HK-2 (cell line): ENCODE measurements around the gene DCAF12.

ENCODE experiments used
- DNase-seq: peaks from one replicate; pipeline ENCODE4 v3.0.0-alpha.2; 2018; ENCODE audit not compliant: unreplicated experiment

Gene DCAF12

GRCh38 chr9:34125681-34126206, 754 bp downstream of the DCAF12 start:
- DNase-seq, result peak; percentile 21

- no peak for DNase-seq
These were observed 1.6 kb downstream of the DCAF12 start for GRCh38 chr9:34124926-34125325.

GRCh38 chr9:34124099-34124498, 2.4 kb downstream of the DCAF12 start:
- DNase-seq, result no peak

GRCh38 chr9:34123682-34124081, 2.8 kb downstream of the DCAF12 start:
- no peak for DNase-seq

DNA sequence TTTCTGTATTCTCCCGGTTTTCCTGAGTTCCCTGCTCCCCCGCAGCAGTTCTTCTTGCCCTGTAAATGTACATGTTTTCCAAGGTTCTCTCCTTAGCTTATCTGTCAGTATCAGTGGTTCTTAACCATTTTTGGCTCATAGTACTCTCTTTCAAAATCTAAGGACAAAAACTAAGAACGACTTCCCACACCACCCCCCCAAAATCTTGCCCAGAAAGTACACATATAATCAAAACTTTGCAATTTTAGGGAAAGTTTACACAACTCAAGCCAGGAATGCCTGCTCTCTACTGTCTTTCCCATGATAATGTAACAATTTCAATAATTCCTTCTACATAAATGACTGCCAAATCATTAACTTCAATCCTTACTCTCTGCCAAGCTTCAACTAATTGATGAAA, 4.5 kb downstream of the DCAF12 start:
- no peak for DNase-seq

GRCh38 chr9:34119713-34120112, 6.8 kb downstream of the DCAF12 start:
- no peak for DNase-seq

- no peak for DNase-seq
These were observed 12.1 kb downstream of the DCAF12 start for GRCh38 chr9:34114436-34114835.

GRCh38 chr9:34106110-34106509, 20.4 kb downstream of the DCAF12 start:
- no peak for DNase-seq

DNA sequence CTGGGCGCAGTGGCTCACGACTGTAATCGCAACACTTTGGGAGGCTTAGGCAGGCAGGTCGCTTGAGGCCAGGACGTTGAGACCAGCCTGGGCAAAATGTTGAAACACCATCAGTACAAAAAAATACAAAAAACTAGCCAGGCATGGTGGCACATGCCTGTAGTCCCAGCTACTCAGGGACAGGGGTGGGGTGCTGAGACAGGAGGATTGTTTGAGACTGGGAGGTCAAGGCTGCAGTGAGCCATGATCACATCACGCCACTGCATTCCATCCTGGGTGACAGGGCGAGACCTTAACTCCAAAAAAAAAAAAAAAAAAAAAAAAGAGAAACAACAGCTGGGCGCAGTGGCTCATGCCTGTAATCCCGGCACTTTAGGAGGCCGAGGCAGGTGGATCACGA, 23.7 kb downstream of the DCAF12 start:
- no peak for DNase-seq

- no peak for DNase-seq
These were observed 28.2 kb downstream of the DCAF12 start for GRCh38 chr9:34098307-34098706.

- DNase-seq, result no peak
These were observed 28.6 kb downstream of the DCAF12 start for GRCh38 chr9:34097865-34098264.

GRCh38 chr9:34096751-34097150, 29.7 kb downstream of the DCAF12 start:
- no peak for DNase-seq

- DNase-seq, result no peak
These were observed 32.9 kb downstream of the DCAF12 start for GRCh38 chr9:34093578-34093977.

- DNase-seq, result no peak
These were observed 37.2 kb downstream of the DCAF12 start for GRCh38 chr9:34089311-34089710.

DNA sequence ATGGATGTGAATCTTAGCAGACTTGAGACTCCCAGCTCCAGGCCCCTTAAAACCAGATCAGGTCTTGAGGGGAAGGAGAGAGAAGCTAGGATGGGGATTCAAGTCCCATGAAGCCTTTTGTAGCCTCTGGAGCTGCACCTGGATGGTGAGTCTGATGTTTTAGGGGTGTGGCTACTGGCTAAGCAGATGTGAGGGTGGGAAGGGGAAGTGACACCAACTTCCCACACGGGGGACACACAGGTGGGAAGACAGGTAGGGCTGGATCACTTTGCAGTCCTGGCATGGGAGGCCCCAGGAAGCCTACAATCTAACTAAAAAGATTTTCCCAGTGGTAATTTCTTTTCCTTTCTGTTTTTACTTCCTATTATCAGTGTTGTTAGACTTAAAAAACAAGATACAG, 39.1 kb downstream of the DCAF12 start:
- no peak for DNase-seq

GRCh38 chr9:34086864-34087263, 39.6 kb downstream of the DCAF12 start:
- no peak for DNase-seq

GRCh38 chr9:34085581-34086500, 40.7 kb downstream of the DCAF12 start:
- DNase-seq, result no peak

GRCh38 chr9:34084562-34084961, 41.9 kb downstream of the DCAF12 start:
- no peak for DNase-seq

GRCh38 chr9:34079181-34079580, 47.3 kb downstream of the DCAF12 start:
- DNase-seq, result no peak

DNA sequence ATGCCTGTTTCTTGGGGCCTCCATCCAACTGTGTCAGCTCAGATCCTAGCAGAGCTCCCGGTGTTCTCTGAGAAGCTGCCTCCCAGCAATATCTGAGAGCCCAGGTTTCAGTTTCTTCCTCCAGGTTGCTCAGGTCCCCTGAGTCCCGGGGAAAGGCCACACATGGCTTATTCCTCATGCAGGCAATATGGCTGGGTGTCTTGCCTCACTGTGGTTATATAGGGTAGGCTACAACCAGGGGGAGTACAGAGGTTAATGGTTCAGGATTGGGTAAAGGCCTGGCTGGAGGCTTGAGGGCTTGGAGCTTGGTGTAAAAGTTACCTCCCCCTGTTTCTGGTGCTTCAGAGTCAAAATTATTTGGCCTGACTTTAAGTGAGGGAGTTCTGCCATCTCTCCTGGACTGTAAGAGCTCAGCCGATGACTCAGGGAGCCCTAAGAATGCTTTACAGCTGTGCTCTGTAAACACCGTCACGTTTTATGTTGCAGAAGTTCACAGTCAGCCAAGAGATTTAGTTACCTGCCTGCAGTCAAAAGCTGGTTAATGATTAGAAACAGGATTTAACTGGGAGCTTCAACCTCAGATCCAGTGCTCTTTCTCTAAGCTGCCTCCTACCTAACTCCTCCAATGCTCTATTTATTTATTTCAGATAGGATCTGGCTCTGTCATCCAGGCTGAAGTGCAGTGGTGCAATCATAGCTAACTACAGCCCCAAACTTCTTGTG, 53.5 kb downstream of the DCAF12 start:
- peak; percentile 30 for DNase-seq

GRCh38 chr9:34072410-34072809, 54.1 kb downstream of the DCAF12 start:
- DNase-seq, result no peak

DNA sequence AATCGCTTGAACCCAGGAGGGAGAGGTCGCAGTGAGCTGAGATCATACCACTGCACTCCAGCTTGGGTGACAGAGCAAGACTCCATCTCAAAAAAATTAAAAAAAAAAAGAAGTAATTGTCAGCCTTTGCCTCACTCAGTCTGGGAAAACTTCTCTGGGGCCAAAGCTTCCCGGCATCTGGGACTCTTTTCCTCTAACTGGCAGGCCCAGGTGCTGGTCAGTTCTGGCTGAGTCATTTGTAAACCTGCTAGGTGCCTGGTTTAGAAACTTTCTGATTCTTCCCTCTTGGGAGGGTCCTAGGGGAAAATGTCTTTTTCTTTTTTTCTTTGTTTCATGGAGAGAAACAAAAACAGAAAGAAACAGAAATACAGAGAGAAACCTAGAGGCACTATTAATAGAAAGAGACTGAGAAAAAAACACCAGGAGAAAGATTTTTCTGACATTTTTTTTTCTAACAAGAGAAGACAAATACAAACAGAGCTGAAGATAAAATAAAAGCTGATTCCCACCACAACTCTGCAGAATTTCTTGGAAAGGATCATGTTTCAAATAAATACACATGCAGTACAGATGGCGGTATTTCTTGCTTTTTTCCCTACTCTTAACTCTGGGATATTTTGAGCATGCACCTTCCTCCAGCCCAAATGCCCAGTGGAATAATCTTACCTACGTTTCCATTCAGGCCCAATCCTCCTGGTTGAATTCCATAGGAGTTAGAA, 55.7 kb downstream of the DCAF12 start:
- DNase-seq, result no peak
